ENCODE results near the gene ADCY2.

GRCh38 chr5:7813007-7813406 lies 417.1 kb downstream of the ADCY2 start:
- TF ChIP-seq, protein P1, sequence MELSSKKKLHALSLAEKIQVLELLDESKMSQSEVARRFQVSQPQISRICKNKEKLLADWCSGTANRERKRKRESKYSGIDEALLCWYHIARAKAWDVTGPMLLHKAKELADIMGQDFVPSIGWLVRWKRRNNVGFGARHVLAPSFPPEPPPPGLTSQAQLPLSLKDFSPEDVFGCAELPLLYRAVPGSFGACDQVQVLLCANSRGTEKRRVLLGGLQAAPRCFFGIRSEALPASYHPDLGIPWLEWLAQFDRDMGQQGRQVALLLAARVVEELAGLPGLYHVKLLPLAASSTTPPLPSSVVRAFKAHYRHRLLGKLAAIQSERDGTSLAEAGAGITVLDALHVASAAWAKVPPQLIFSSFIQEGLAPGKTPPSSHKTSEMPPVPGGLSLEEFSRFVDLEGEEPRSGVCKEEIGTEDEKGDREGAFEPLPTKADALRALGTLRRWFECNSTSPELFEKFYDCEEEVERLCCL (CRISPR knock-in tag; IDR thresholded peaks at IDR 0.05; ENCODE audit: borderline replicate concordance): no peak
- TF ChIP-seq NBN (conservative IDR thresholded peaks at IDR 0.05) (no peak), TCF7 (IDR thresholded peaks at IDR 0.05; ENCODE audit: low read depth) (no peak), ARHGAP35 (CRISPR knock-in tag; IDR thresholded peaks at IDR 0.05; ENCODE audit: borderline replicate concordance) (no peak), FOXA1 (IDR thresholded peaks at IDR 0.05) (no peak), FOXA1 (CRISPR knock-in tag; IDR thresholded peaks at IDR 0.05) (no peak), EZH2 (conservative IDR thresholded peaks at IDR 0.05; ENCODE audit: low read depth, low read length) (no peak), BCLAF1 (IDR thresholded peaks at IDR 0.05) (no peak), BORCS8-MEF2B (CRISPR knock-in tag; IDR thresholded peaks at IDR 0.05) (no peak), ZBTB44 (CRISPR knock-in tag; IDR thresholded peaks at IDR 0.05) (no peak), NRL (CRISPR knock-in tag; IDR thresholded peaks at IDR 0.05; ENCODE audit: borderline replicate concordance) (no peak)
